Activated T-helper 17 cell treated with anti-CD3 and anti-CD28 coated beads, Interleukin-2, amount 50 U/mL, for 72 hours (primary cell): ENCODE results near the gene DNAI2. TPM values are rescaled to one million over a fixed set of nuclear protein-coding genes. Genes with fewer than 3 reads are reported as not detected.
"Not testable (repeated sequence)": the region's sequence is repeated elsewhere in the genome, so short reads cannot be mapped to it uniquely, and the experiment has no call there.

Experiments used
- ATAC-seq: fragments of 150-1000 bp; cut with Tn5 transposase; replicated peaks from 2 replicates; pipeline ENCODE4 v1.10.0; 2021; ENCODE audit warnings: mild to moderate bottlenecking, moderate library complexity
- H3K27ac Mint-ChIP-seq: one replicate; pipeline ENCODE4 v1.8.0; 2022; ENCODE audit warnings: mixed read lengths
- H3K27me3 Mint-ChIP-seq: one replicate; pipeline ENCODE4 v1.8.0; 2022; ENCODE audit warnings: mixed read lengths
- H3K36me3 Mint-ChIP-seq: one replicate; pipeline ENCODE4 v1.8.0; 2022; ENCODE audit warnings: low read depth, mild to moderate bottlenecking, mixed read lengths
- H3K4me1 Mint-ChIP-seq: one replicate; pipeline ENCODE4 v1.8.0; 2022; ENCODE audit warnings: mixed read lengths
- H3K4me3 Mint-ChIP-seq: one replicate; pipeline ENCODE4 v1.8.0; 2022; ENCODE audit warnings: mild to moderate bottlenecking, mixed read lengths
- H3K9me3 Mint-ChIP-seq: one replicate; pipeline ENCODE4 v1.8.0; 2022; ENCODE audit warnings: mixed read lengths
- total RNA-seq, 2 donors: library from RNA; stranded (reverse); gene quantifications; one replicate each; pipeline ENCODE4 v1.2.3, GENCODE V29; 2022

The DNAI2 gene
- total RNA-seq, 2 donors from 2014 or later: 0.19 to 1.6 TPM

DNA sequence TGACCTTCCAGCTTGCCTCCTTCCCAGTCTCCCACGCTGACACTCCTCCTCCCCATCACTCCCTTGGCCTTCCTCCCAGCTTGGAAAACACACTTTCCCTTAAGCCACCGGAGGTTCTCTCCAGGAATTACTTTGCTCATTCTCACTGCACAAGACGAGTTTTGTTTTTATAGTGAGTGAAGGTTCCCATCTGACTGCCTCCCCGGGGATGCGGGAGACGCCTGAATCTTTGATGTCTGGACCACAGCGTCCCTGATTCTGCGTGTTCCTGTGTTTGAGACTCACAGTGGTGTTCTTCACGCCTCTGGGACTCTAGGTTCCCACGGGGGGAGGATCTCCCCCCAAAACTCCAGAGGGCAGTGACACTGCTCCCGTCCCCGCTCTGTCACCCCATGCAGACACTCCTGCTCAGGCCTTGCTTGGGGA is 2.0 kb downstream of the DNAI2 start:
- H3K4me1 Mint-ChIP-seq: peaks cover 17% of the 10 kb centered on the region
- ATAC-seq: no peak
- no peaks in the 10 kb centered on the region for H3K27me3 Mint-ChIP-seq
- peak overlapping the region; percentile 93 for H3K27ac Mint-ChIP-seq
- no peaks in the 10 kb centered on the region for H3K9me3 Mint-ChIP-seq
- no peak overlapping the region for H3K4me3 Mint-ChIP-seq
- no peaks in the 10 kb centered on the region for H3K36me3 Mint-ChIP-seq

DNA sequence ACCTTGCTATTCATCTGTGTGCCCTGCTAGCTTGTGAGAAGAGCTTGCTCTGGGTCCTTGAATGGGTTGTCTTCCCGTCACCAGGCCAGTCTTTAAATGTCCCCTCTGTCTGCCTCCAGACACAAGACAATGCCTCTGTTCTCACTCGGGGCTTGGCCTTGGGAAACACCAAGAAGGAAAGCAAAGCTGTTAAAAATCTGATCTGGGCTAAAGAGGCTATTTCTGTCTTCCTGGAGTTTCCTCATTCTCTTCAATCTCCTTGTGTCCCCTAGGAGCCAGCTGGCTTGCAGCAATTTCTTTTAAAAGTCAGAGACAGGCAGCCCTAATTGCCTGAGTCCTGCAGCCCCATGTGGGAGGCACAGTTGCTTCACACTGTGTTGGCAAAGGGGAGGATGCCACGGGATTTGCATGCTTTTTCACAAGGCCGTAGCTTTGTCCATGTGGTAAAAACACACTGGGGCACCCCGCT is 2.5 kb downstream of the DNAI2 start:
- H3K27ac Mint-ChIP-seq: peak overlapping the region; percentile 93
- H3K9me3 Mint-ChIP-seq: no peaks in the 10 kb centered on the region
- no peaks in the 10 kb centered on the region for H3K27me3 Mint-ChIP-seq
- no peak for ATAC-seq
- peaks cover 17% of the 10 kb centered on the region for H3K4me1 Mint-ChIP-seq
- no peak overlapping the region for H3K4me3 Mint-ChIP-seq
- H3K36me3 Mint-ChIP-seq: no peaks in the 10 kb centered on the region

DNA sequence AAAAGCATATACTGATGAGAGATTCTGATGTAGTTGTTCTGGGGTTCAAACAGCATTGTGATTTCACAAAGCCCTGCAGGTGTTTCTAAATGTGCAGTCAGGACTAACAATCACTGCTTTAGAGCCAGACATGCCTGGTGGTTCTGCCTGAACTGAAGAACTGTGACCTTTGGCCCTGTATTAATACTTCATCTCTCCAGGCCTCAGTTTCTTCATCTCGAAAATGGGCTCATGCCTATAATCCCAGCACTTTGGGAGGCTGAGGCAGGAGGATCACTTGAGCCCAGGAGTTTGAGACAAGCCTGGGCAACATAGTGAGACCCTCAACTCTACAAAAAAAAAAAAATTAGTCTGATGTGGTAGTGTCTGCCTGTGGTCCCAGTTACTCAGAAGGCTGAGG is 3.9 kb downstream of the DNAI2 start:
- Mint-ChIP-seq H3K9me3 (no peaks in the 10 kb centered on the region), H3K27ac (peak overlapping the region; percentile 63), H3K4me3 (no peak overlapping the region), H3K27me3 (no peaks in the 10 kb centered on the region), H3K4me1 (peaks cover 20% of the 10 kb centered on the region), H3K36me3 (no peaks in the 10 kb centered on the region)
- ATAC-seq: no peak

DNA sequence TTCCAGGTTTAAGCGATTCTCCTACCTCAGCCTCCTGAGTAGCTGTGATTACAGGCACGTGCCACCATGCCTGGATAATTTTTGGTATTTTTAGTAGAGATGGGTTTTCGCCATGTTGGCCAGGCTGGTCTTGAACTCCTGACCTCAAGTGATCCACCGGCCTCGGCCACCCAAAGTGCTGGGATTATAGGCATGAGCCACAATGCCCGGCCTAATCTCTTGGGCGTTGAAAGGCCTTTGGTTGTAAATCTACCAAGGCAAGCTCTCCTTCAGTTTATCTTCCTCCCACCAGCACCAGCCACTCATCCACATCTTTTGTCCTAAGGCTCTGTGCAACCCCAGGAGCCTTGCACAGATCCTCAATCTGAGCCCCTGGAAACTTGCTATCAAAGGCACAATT is 5.6 kb downstream of the DNAI2 start:
- not testable (repeated sequence) for ATAC-seq, H3K9me3 Mint-ChIP-seq, H3K36me3 Mint-ChIP-seq, H3K27me3 Mint-ChIP-seq
- peaks cover 18% of the 10 kb centered on the region for H3K4me1 Mint-ChIP-seq
- peak overlapping the region; percentile 72 for H3K4me3 Mint-ChIP-seq
- H3K27ac Mint-ChIP-seq: peak overlapping the region; percentile 88

DNA sequence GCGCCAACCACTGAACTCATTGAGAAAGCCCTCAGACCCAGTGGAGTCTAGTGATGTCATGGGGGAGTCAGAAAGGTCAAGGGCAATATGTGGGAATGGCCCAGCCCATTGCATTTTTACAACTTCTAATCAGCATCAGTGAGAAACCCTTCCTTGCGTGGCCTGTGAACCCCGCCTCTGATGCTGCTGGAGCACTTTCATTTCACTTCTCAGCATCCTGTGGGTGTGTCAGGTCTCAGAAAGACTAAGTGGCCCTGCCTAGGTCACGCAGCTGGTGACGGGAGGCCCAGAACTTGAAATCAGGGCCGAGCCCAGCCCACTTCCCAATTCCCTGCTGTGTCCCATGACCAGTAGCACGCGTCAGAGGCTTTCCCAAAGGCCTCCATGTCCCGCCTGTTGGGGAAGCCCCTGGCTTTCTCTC is 6.1 kb downstream of the DNAI2 start:
- Mint-ChIP-seq H3K9me3 (no peaks in the 10 kb centered on the region), H3K27ac (peak overlapping the region; percentile 88), H3K4me3 (peak overlapping the region; percentile 72), H3K27me3 (no peaks in the 10 kb centered on the region), H3K36me3 (no peaks in the 10 kb centered on the region), H3K4me1 (peaks cover 18% of the 10 kb centered on the region)
- ATAC-seq: peak; percentile 73

DNA sequence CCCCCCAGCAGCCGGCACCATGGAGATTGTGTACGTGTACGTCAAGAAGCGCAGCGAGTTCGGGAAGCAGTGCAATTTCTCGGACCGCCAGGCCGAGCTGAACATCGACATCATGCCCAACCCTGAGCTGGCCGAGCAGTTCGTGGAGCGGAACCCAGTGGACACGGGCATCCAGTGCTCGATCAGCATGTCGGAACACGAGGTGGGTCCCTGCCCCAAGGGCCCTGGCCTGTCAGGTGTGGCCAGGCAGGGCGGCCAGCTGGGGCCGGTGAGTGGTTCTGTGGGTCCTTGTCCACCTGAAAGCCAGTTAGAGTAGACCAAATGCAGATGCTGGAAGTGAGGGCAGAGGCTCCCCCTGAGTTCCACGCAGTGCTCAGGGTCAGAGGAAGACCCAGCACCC is 7.8 kb downstream of the DNAI2 start:
- no peaks in the 10 kb centered on the region for H3K36me3 Mint-ChIP-seq
- peak overlapping the region; percentile 99 for H3K27ac Mint-ChIP-seq
- H3K27me3 Mint-ChIP-seq: no peaks in the 10 kb centered on the region
- no peak for ATAC-seq
- H3K4me3 Mint-ChIP-seq: peak overlapping the region; percentile 68
- peaks cover 12% of the 10 kb centered on the region for H3K4me1 Mint-ChIP-seq
- H3K9me3 Mint-ChIP-seq: no peaks in the 10 kb centered on the region

DNA sequence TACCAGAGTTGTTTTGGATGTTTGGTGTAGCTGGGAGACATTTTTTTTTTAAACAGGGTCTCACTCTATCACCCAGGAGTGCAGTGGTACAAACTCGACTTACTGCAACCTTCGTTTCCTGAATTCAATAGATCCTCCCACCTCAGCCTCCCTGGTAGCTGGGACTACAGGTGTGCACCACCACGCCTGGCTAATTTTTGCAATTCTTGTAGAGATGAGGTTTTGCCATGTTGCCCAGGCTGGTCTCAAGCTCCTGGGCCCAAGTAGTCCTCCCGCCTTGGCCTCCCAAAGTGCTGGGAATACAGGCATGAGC is 8.2 kb downstream of the DNAI2 start:
- Mint-ChIP-seq H3K27ac (peak overlapping the region; percentile 99), H3K4me1 (peaks cover 15% of the 10 kb centered on the region), H3K4me3 (peak overlapping the region; percentile 68)
- H3K27me3 Mint-ChIP-seq, H3K36me3 Mint-ChIP-seq, ATAC-seq, H3K9me3 Mint-ChIP-seq: not testable (repeated sequence)

DNA sequence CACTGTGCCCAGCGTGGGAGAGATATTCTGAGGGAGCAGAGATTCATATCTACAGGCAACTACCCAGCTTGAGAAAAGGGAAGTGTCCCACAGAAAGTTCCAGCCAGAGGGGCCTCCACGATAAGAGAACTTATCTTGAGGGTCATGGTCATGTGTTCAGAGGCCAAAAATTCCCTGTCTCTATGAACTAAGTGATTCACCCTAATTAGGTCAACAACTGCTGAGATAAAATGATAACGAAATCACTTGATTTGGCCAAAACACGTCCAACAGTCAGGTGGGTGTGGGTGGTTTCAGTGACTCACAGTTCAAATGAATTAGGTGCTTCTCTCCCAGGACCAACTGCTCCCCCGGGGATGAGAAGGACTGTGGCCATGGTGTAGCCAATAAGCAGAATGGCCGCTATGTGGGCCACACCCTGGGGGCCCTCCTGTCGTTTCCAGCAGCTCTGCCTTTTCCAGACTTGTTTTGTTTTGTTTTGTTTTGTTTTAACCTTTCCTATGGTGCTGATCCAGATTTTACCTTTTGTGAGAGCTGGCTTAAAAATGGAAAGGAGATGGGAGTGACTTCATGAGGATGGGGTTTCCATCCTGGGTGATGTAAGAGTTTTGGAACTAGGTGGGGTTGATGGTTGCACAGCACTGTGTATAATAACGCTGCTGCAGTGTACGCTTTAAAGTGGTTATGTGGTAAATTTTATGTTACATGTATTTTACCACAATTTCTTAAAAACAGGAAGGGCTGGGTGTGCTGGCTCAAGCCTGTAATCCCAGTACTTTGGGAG is 8.7 kb downstream of the DNAI2 start:
- Mint-ChIP-seq H3K36me3 (no peaks in the 10 kb centered on the region), H3K4me3 (peak overlapping the region; percentile 68), H3K4me1 (peaks cover 16% of the 10 kb centered on the region), H3K27me3 (no peaks in the 10 kb centered on the region), H3K27ac (peak overlapping the region; percentile 99), H3K9me3 (no peaks in the 10 kb centered on the region)
- ATAC-seq: peak; percentile 82

DNA sequence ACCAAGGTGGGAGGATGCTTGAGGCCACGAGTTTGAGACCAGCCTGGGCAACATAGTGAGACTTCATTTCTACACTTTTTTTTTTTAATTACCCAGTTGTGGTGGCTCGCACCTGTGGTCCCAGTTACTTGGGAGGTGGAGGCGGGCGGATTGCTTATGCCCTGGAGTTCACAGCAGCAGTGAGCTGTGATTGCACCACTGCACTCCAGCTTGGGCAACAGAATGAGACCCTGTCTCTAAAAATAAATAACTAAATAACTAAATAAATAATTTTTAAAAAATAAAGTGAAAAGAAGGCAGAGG is 9.3 kb downstream of the DNAI2 start:
- H3K4me3 Mint-ChIP-seq: peak overlapping the region; percentile 68
- no peaks in the 10 kb centered on the region for H3K27me3 Mint-ChIP-seq
- H3K4me1 Mint-ChIP-seq: peaks cover 18% of the 10 kb centered on the region
- H3K9me3 Mint-ChIP-seq: no peaks in the 10 kb centered on the region
- no peak for ATAC-seq
- peak overlapping the region; percentile 99 for H3K27ac Mint-ChIP-seq
- no peaks in the 10 kb centered on the region for H3K36me3 Mint-ChIP-seq

DNA sequence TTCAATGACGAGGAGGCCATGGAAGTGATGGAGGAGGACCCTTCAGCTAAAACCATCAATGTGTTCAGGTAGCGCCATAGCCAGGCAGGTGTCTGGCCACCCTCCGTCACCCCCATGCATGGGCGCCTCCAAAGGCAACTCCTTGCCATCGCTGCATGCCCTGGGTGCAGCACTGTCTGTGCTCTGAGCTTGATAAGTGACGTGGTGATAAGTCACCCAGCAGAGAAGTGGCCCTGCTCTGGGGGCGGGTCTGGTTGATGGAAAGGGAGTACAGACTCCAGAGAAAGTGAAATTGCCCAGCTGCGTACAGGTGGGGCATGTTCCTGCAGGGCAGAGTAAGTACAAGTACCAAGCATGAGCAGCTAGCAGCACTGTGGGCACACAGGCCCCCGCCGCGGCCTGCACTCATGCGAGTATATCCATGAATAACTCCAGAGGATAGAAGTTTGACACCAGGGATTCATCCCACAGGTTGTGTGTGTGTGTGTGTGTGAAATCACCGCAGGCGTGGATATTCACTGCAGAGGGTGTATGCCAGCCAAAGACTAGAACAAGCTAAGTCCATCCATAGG is 13.1 kb downstream of the DNAI2 start:
- no peak overlapping the region for H3K4me3 Mint-ChIP-seq

DNA sequence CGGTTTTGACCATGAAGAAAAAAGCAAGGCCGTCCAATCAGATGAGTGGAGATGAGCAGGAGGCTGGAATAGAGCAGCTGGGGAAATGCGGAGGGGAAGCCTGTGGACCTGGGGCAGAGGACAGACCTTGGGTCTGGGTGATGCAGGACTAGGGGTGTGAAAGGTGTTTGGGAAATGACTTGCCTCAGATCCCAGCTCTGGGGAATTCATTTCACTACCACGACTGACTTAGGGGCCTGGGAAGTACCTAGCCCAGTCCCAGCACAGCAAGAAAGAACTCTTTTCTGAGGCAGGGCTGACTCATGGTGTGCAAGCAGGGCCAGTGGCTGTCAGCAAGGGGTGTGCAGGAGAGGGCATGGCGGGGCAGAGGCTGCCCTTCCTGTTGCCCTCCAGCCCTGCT is 14.8 kb downstream of the DNAI2 start:
- peak overlapping the region; percentile 90 for H3K27ac Mint-ChIP-seq
- peak overlapping the region; percentile 66 for H3K4me3 Mint-ChIP-seq
- H3K9me3 Mint-ChIP-seq: no peaks in the 10 kb centered on the region
- peaks cover 16% of the 10 kb centered on the region for H3K4me1 Mint-ChIP-seq
- no peaks in the 10 kb centered on the region for H3K27me3 Mint-ChIP-seq
- peak; percentile 98 for ATAC-seq
- no peaks in the 10 kb centered on the region for H3K36me3 Mint-ChIP-seq

More for the DNA sequence above, 13.1 kb downstream of the DNAI2 start:
- Mint-ChIP-seq H3K27me3 (no peaks in the 10 kb centered on the region), H3K27ac (peak overlapping the region; percentile 90), H3K9me3 (no peaks in the 10 kb centered on the region), H3K4me1 (peaks cover 21% of the 10 kb centered on the region), H3K36me3 (no peaks in the 10 kb centered on the region)
- no peak for ATAC-seq

DNA sequence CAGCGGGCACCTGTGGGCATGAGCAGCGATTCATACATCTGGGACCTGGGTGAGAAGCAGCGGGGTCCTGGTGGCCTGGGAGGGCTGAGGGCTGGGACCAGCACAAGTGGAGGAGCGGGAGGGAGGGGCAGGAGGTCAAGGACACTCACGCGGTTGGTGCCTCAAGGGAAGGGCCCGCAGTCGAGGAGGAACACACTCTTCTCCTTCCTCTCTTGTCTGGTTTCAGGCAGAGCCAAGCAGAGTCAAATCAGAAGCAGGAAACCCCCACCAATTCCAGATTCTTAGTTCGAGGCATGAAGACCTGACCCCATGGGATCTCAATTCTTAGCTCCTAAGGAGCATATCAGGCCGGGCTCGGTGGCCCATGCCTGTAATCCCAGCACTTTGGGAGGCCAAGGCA is 15.7 kb downstream of the DNAI2 start:
- H3K4me3 Mint-ChIP-seq: peak overlapping the region; percentile 66
- H3K27me3 Mint-ChIP-seq: no peaks in the 10 kb centered on the region
- H3K4me1 Mint-ChIP-seq: peaks cover 16% of the 10 kb centered on the region
- ATAC-seq: peak; percentile 29
- H3K36me3 Mint-ChIP-seq: no peaks in the 10 kb centered on the region
- H3K9me3 Mint-ChIP-seq: no peaks in the 10 kb centered on the region
- peak overlapping the region; percentile 90 for H3K27ac Mint-ChIP-seq

DNA sequence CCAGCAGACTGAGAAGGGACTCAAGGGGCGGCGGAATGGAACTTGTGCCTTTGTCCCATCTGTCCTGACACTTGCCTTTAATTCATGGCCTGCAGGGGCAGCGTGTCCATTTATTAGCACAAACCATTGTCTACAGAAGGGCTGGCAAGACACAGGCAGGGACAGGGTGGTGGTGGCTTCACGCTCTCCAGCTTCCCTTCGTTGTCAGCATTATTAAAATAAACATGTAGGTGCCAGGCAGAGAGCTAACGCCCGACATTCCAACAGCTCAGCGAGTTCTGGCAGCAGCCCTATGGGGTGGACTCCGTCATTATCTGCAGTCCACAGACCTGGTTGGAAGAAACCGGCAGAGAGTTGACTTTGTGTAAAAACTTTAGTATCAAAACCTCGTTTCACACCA is 16.3 kb downstream of the DNAI2 start:
- Mint-ChIP-seq H3K27me3 (no peaks in the 10 kb centered on the region), H3K4me1 (peaks cover 16% of the 10 kb centered on the region), H3K9me3 (no peaks in the 10 kb centered on the region), H3K36me3 (no peaks in the 10 kb centered on the region), H3K4me3 (no peak overlapping the region), H3K27ac (no peak overlapping the region)
- no peak for ATAC-seq

DNA sequence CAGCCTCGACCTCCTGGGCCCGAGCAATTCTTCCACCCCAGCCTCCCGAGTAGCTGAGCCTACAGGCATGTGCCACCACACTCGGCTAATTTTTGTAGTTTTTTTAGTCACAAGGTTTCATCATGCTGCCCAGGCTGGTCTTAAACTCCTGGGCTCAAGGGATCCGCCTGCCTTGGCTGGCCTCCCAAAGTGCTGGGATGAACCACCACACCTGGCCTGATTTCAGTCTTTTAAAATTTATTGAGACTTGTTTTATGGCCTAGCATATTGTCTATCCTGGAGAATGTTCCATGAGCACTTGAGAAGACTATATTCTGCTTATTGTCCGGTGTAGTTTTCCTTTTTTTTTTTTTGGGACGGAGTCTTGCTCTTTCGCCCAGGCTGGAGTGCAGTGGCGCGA is 18.5 kb downstream of the DNAI2 start:
- Mint-ChIP-seq H3K27me3 (no peaks in the 10 kb centered on the region), H3K27ac (no peak overlapping the region), H3K36me3 (no peaks in the 10 kb centered on the region), H3K4me1 (peaks cover 17% of the 10 kb centered on the region), H3K9me3 (no peaks in the 10 kb centered on the region), H3K4me3 (no peak overlapping the region)
- no peak for ATAC-seq
